ENCODE measurements around the gene XCL1. TPM values are rescaled to one million over a fixed set of nuclear protein-coding genes. Genes with fewer than 3 reads are reported as not detected.

XCL1 gene
- total RNA-seq, 1 experiment from 2014 or later: 0.26 TPM

DNA sequence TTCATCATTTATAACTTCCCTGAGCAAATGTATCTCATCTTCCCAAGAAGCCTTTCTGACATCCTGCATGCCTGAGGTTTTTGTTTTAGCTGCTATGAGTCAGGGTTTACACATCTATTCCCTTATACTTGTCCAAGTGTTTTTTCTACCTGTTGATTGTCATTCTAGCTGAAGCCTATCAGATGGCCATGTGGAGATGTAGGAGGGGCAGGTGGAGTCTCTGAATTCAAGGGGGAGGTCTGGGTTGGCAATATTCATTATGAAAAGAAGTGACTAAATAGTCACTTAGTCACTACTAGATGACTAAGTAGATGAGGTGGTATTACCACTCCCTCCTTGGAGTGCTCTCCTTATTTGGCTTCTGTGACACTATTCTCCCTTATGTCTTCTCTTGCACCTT is 52.4 kb downstream of the XCL1 start:
- no peak overlapping the region for H3K4ac ChIP-seq (ENCODE audit: low read depth, low read length)
- H2BK20ac ChIP-seq (ENCODE audit: low read depth, low read length, poor library complexity, severe bottlenecking): no peak overlapping the region
- H3K56ac ChIP-seq (ENCODE audit: insufficient read length, low read depth, low read length): no peak overlapping the region
- no peak overlapping the region for H3K4me2 ChIP-seq (ENCODE audit: insufficient read depth, insufficient read length, low read length)
- H4K20me1 ChIP-seq (ENCODE audit: control insufficient read depth, insufficient read depth, insufficient read length): no peaks in the 10 kb centered on the region
- no peak overlapping the region for H2BK5ac ChIP-seq (ENCODE audit: insufficient read length, low read length)
- no peak overlapping the region for H3T11ph ChIP-seq (ENCODE audit: low read length)
- no peak overlapping the region for H2AFZ ChIP-seq (ENCODE audit: low read length)
- no peak overlapping the region for H3K18ac ChIP-seq (ENCODE audit: insufficient read length, low read depth, low read length)
- H3K23me2 ChIP-seq (ENCODE audit: insufficient read length, low read depth, low read length, poor library complexity, severe bottlenecking): no peaks in the 10 kb centered on the region
- no peak overlapping the region for H2AK5ac ChIP-seq (ENCODE audit: insufficient read length, low read length)
- no peaks in the 10 kb centered on the region for H3K36me3 Mint-ChIP-seq (ENCODE audit: insufficient read depth in 1 of 3, low read depth in 3 of 3)
- H3K79me1 ChIP-seq (ENCODE audit: insufficient read depth, low read depth, low read length, poor library complexity, severe bottlenecking): no peaks in the 10 kb centered on the region
- no peaks in the 10 kb centered on the region for H3K9me3 ChIP-seq (ENCODE audit: control insufficient read depth, low read depth, low read length)
- DNase-seq: no peak
- H3K27me3 Mint-ChIP-seq (ENCODE audit: low read depth): no peaks in the 10 kb centered on the region; the same call in 1 of the 2 replicates
- no peak overlapping the region for H4K8ac ChIP-seq (replicated peaks; ENCODE audit: insufficient read length, low read depth, low read length)
- no peak overlapping the region for H2BK120ac ChIP-seq (ENCODE audit: low read depth, low read length, poor library complexity, severe bottlenecking)
- no peak overlapping the region for H4K5ac ChIP-seq (ENCODE audit: insufficient read length, low read depth, low read length)
- no peaks in the 10 kb centered on the region for H3K9me3 Mint-ChIP-seq
- no peak overlapping the region for H2BK15ac ChIP-seq (ENCODE audit: low read depth, low read length)
- no peak overlapping the region for H3K4me3 Mint-ChIP-seq
- H4K91ac ChIP-seq (ENCODE audit: insufficient read length, low read depth, low read length): no peak overlapping the region
- H3K4me1 ChIP-seq (ENCODE audit: insufficient read depth, low read length): no peaks in the 10 kb centered on the region
- peaks cover 2 to 3% of the 10 kb centered on the region in 2 experiments; a peak in 3 of 4 replicates for H3K4me1 Mint-ChIP-seq
- no peaks in the 10 kb centered on the region for H3K79me2 ChIP-seq (ENCODE audit: insufficient read depth, low read length)
- H3K27me3 ChIP-seq (ENCODE audit: insufficient read depth, low read length): no peaks in the 10 kb centered on the region
- H3K23ac ChIP-seq (ENCODE audit: insufficient read length, low read depth, low read length): no peak overlapping the region
- no peak overlapping the region for H3K27ac Mint-ChIP-seq
- H2BK12ac ChIP-seq (ENCODE audit: insufficient read length, low read depth, low read length): no peak overlapping the region
- H3K27ac ChIP-seq (ENCODE audit: insufficient read length, low read depth, low read length): no peak overlapping the region
- no peak overlapping the region for H3K9ac ChIP-seq (ENCODE audit: extremely low read depth, insufficient read length, low read length)
- no peak overlapping the region for H3K14ac ChIP-seq (ENCODE audit: insufficient read depth, low read length)
- TF ChIP-seq, protein P1, sequence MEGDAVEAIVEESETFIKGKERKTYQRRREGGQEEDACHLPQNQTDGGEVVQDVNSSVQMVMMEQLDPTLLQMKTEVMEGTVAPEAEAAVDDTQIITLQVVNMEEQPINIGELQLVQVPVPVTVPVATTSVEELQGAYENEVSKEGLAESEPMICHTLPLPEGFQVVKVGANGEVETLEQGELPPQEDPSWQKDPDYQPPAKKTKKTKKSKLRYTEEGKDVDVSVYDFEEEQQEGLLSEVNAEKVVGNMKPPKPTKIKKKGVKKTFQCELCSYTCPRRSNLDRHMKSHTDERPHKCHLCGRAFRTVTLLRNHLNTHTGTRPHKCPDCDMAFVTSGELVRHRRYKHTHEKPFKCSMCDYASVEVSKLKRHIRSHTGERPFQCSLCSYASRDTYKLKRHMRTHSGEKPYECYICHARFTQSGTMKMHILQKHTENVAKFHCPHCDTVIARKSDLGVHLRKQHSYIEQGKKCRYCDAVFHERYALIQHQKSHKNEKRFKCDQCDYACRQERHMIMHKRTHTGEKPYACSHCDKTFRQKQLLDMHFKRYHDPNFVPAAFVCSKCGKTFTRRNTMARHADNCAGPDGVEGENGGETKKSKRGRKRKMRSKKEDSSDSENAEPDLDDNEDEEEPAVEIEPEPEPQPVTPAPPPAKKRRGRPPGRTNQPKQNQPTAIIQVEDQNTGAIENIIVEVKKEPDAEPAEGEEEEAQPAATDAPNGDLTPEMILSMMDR (conservative IDR thresholded peaks at IDR 0.05): no peak
